Right renal cortex interstitium (tissue), 3 donors: ENCODE measurements around the gene TMEM252. TPM values are rescaled to one million over a fixed set of nuclear protein-coding genes. Genes with fewer than 3 reads are reported as not detected.

Experiments used
- DNase-seq, 3 donors: peaks; one replicate each; pipeline ENCODE4 v3.0.0-alpha.2; 2013; ENCODE audit warnings: low read depth in 3 of 3, low spot score in 2 of 3
- polyA plus RNA-seq, 3 donors: library from polyadenylated mRNA; unstranded; fragments of 120-200 nt; gene quantifications; one replicate each; pipeline ENCODE4 v1.2.1, GENCODE V29; 2013; ENCODE audit not compliant: insufficient read length in 3 of 3

The TMEM252 gene
- polyA plus RNA-seq, 3 donors = 6.4 to 12.6 (median 8.5) TPM

DNA sequence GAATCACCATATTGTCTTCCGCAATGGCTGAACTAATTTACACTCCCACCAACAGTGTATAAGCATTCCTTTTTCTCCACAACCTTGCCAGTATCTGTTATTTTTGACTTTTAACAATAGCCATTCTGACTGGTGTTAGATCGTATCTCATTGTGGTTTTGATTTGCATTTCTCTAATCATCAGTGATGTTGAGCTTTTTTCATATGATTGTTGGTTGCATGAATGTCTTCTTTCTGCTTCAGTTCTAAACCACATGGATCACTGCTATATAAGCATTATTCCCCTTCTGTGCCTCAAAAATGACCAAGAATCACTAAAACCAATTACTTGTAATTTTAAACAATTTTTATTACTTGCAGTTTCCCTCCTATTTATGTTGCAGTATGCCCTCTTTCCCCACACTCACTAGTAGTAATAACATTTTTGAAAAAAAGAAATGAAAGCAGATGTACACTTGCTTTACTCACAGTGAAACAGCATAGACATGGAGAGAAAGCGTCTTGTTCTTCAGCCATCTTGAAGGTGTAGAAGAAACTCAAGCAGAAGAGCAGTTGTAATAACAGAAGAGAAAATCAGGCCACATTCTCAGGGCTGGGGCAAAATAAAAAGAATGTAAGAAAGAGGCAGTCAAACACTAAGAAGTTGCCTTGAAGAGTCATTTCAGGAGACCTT, 4.5 kb upstream of the TMEM252 start:
- no peak for DNase-seq

DNA sequence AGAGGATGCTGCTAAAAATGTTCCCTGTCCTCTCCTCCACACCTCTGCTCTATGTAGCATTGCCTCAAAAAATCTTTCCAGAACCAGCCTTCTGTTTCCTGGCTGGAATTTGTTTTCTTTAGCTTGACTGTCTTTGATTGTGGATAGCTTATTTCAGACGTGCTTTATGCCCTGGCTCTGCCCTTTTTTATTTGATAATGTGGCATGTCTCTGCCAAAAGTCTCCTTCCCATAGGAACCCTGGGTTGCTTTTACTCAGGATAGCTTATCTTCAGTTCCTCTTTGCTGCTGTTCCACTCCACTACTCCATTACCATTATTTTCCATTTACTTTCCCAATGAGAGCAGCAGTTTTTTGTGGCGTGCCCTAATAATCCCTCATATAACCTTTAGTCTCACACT, 885 bp upstream of the TMEM252 start:
- DNase-seq = no peak

DNA sequence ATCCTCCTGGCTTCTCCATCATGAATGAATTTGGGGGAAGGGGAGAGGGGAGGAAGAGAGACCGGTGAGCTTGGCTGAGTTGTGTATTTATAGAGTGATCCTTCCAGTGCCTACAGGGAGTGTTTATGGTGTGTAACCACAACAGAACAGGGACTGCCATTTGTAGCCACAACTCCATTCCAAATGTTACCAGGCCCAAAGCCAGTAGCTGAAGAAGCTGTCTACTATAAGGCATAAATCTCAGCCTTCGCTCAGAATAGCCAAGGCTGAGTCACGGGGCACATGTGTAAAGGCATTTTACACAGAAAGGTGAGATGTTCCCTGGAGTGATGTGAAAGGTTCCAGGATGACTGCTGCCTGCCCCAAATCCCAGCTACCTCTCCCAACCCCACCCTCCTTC, 2.5 kb downstream of the TMEM252 start:
- DNase-seq = no peak

DNA sequence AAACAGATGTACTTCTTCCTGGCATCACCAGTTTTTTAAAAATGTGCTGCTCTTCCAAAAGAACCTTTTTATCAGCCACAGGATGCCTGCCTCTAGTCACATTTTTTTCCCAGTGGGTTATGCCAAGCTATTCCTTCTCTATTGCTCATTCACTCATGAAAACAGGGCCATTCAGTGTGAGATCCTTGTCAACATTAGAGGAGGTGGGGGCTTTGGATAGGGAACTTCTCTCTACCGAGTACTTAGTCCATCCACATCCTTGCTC, 3.1 kb downstream of the TMEM252 start:
- no peak for DNase-seq

DNA sequence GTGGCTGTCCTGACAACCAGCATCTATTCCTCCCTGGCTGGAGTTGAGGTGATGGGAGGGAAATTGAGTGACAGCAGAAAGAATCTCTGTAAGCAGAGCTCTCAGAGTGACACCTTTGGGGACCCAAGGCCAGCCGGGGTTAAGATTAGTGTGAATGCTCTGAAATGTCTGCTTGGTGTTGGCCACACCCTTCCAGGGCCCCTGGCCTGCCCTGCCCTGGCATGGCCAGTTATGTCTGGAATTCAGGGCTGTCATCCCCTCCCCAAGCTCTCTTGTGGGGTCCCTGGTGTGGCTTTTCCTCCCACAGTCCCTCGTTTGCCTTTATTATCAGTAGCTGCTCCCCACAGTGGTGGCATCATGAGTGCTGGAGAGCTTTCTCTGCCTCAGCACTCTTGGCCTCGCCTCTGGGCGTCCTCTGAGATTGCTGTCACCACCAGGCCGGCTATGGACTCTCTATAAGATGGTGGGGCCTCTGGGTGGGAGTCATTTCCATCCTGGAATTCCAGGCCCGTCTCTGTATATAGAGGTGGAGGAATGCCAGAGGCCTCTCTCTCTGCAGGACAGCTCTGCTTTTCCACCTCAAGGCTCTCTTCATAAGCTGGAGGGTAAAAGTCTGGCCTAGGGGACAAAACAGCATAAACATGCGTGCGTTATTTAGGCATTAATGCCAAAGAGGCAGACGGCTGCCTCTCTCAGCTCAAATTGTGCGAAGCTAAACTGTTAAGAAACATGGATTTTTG, 3.6 kb downstream of the TMEM252 start:
- DNase-seq = no peak

DNA sequence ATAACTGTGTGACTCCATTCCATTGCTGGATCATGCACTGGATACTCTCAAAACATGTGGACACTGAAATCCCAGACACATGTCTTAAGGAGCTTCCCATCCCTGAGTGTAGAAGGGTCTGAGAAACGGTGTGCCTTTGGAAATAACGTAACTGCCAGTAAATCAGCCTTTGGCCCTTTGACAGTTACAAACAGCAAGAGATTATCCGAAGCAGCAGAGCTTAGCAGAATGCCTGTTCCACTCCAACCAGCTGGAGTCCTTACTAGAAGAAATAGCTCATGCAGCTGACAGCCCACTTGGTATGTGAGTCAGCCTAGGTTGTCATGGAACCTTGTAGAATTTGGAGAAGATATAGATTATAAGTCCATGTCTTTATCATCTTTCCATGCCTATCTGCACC, 7.0 kb downstream of the TMEM252 start:
- DNase-seq = no peak

DNA sequence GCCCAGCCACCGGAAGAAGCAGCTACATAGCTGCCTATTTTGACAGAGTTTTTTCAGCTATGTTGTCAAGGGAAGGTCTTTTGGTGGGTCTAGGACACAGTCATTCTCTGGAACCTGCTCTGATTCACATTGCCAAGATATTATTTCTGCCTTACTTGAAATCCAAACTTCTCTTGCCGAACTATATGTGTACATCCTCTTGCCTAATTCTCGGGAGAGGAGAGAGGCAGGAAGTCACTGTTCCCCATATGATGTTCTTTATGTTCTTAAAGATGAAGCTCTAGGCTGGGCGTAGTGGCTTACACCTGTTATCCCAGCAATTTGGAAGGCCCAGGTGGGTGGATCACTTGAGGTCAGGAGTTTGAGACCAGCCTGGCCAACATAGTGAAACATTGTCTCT, 8.6 kb downstream of the TMEM252 start:
- no peak for DNase-seq

DNA sequence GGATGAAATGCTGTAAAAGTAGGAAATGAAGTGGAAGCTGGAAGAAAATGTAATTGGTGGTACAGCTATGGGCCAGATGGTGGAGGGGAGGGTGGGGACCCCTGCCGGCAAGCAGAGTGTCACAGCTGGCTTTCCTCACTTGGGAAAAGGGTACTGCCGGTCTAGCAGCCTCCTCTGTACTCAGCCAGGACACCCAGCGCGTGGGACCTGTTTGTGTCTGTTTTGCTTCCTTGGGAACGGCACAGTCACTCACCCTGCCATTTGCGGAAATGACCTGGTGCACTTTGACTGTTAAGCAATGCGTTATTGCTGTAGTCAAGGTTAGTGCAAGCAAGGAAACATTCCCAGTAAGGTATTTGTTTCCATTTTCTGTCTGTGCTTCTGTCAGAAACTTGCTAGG, 10.1 kb downstream of the TMEM252 start:
- peak in 2 of 3 donors; percentile 65 to 68 for DNase-seq

DNA sequence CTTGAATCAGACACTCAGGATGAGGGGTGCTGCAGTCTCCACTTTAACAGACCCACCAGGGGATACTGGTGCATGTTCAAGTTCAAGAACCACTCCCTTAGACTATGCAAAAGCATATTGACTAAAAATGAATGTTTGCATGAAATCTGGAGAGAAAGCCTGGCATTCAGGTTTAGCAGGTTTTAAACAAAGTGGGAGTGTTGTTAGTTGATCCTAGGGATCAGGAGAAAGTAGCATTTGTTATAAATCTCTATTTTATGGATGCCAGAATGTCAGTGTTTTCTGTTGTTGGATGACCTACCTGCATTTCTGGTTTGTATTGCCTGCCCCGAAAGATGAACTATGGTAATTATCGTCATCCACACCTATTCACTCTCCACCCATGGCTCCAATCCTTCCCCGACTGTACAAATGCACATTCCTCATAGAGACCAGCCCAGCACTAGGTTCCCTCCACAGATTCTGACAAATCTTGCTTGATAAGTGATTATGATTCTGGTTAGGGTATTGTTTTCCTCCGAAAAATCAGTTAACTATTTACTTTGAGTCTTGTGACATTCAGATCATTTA, 17.2 kb downstream of the TMEM252 start:
- no peak for DNase-seq

DNA sequence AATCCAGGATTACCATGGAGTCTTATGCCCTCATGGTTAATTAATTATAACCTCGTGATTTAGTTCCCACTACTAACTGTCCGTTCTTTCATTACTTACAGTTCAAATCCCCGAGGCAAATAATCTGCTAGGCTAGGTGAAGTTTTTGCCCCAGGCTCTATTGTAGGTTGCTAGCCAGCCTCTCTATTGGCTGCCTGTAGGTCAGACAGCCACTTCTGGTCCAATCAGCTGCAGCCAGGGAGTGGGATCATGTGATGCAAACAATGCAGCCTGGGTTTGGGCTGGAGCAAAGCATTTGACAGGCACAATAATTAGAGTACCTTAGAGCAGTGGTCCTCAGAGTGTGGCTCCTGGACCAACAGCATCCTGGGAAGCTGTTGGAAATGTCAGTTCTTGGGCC, 17.7 kb downstream of the TMEM252 start:
- DNase-seq = no peak

DNA sequence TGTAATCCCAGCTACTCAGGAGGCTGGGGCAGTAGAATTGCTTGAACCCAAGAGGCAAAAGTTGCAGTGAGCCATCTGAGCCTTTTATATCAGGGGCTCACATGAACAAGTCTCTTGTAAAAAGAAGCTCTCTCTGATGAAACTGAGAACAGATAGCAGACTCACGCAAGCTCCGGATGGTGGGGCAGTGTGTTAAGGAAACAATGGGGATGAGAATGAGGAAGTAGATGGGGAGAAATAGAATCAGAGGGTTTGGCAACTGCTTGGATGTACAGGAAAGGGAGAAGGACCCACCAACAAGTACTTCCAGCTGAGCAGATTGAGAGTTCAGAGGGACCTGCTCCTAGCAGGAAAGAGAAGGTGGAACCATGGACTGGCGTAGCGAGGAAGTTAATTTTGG, 18.6 kb downstream of the TMEM252 start:
- no peak for DNase-seq

DNA sequence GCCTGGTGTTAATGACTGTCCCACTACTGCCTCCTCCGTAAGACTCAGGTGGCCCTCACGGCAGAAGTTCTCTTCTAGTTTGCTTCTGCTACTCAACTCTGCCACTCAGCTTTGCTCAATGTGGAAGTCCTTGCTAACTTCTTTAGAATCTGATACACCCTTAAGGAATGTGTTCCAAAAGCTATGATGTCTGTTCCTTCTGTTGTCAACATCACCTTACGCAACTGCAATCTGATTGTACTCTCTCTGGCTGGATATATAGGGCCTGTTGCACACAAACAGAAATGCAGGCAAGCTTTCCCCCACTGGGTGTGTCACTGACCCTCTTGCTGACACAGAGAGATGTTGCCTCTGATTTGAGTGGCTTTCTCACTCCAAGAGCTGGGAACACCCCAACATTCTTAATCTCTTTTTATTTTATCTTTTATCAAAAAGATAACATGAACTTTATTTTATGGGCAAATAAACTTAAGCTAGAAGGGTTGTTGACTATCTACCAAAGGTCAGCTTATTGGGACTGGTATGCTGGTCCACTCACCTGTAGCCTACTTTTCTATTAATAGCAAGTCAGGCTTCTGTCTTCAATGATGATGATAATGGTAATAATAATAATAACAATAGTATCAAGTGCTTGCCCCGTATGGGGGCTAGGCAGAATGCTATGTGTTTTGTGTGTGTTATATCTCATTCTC, 25.2 kb downstream of the TMEM252 start:
- no peak for DNase-seq

DNA sequence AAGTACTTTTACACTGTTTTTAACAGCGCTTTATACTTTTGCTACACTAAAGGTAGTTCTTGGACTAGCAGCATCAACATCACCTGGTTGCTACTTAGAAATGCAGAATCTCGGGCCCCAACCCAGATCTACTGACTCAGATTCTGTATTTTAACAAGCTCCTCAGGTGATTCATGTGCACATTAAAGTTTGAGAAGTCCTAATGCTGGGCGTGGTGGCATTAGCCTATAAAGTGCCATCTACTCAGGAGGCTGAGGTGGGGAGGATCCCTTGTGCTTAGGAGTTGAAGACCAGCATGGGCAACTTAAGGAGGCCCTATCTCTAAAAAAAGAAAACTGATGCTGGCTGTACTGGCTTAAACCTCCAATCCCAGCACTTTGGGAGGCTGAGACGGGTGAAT, 26.7 kb downstream of the TMEM252 start:
- no peak for DNase-seq

DNA sequence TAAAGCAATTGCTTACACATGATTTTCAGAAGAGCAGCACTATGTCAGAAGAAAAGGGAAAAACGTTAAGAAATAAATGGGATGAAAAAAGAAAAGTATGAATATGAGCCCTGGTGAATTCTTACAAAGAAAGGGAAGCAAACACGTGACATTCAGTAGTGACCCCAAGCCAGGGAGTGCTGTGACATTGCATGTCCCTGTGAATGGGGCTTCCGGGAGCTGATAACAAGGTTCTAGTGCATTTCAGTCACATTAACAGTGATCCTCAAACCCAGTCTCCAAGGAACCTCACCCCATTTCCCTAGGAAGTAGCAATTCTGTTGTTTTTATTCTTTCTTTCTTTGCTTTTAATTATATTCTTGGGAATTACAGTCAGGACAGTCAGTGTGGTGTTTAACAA, 27.3 kb downstream of the TMEM252 start:
- DNase-seq = no peak

DNA sequence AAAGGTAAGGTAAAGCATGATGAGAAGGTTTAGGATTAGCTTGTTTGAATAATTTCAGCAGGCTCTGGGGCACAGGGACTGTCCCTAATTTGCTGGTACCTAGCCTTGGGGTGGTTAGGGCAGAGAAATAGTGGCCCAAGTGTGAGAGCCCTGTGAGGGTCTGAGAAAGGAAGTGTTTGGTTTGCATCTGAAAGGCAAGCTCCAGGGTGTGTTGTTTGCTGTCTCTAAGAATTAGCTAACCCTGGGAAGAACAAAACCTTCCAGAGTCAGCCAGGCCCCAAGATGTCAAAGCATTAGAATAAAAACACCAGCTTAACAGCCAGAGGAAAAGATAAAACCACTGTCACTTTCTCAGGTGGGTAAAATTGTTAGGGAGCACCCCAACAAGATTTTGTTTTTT, 31.0 kb downstream of the TMEM252 start:
- DNase-seq = no peak

DNA sequence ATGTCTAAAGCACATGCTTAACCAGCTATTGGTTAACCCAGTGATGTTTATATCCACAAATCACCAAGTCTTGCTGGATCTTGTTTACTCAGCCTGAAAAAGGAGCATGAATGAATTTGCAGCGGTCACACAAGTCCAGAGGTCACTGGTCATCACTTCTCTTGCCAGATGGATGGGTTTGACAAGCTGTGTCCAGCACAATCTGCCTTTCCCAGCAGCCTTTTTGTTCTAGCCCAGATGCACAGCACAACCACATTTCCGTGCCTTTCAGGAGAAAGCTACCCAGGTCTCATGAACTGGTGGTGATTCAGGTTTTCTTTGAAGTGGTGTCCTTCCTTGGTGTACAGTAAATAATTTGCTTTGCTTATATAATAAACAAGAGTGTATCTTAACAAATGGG, 32.1 kb downstream of the TMEM252 start:
- DNase-seq = no peak

DNA sequence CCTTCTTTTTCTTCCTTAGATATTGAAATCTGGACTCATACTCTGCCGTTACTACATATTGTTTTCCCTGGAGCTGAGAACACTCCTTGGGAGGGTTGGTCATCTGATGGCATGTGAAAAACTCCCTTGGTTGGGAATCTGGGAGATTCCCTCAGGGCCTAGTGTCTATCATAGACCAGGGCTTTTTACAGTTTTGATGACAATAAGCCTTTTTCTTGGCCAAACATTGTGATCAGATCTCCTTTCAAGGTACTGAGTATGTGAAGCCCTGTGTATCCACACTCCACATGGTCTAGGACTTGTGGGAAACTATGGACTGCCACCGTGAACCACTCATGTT, 32.9 kb downstream of the TMEM252 start:
- no peak for DNase-seq

DNA sequence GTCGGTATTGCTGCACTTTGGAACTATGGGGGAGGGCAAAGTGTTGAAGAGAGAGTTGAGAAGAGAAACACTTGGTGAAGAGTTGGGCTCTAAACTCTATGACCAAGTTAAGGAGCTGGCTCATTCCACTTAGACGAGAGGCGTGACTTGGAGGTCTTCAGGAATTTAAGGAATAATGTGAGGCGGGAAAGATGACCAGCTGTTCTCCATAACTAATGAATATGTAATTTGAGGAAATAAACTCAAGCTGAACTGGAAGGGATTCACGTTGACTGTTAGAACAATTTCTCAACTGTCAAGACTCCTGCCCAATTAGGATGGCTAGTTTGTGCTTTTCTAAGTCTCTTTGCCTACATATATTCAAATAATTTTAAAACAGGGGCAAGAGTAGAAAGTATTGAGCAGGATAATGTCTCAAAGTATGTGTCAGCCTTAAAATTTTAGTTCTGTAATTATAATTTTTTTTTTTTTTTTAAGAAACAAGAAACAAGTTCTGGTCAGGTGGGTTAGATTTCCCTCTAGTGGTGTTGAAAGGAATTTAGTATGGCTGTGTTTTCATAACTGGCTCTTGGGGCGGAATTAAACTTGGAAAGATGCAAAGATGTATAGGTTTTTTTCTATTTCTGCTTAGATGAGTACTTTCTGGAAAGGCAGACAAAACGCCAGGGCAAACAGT, 33.4 kb downstream of the TMEM252 start:
- DNase-seq = peak in 1 of 3 donors; percentile 26

DNA sequence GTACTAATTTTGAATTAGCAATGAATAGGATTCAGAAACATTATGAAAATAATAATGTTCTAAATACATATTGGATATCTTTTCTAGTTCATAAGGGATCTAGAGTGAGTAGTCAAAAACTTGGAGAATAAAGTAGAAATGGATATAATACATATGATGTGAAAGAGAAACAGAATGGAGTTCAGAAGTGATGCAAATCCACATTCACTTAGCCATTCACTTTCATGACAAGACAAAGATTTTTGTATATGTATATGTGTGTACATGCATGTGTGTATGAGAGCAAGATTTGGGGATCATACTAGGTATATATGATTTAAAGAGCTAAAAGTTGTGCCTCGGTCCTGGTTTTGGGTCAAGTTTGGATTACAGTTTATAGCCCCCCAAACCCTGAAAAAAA, 34.1 kb downstream of the TMEM252 start:
- no peak for DNase-seq

DNA sequence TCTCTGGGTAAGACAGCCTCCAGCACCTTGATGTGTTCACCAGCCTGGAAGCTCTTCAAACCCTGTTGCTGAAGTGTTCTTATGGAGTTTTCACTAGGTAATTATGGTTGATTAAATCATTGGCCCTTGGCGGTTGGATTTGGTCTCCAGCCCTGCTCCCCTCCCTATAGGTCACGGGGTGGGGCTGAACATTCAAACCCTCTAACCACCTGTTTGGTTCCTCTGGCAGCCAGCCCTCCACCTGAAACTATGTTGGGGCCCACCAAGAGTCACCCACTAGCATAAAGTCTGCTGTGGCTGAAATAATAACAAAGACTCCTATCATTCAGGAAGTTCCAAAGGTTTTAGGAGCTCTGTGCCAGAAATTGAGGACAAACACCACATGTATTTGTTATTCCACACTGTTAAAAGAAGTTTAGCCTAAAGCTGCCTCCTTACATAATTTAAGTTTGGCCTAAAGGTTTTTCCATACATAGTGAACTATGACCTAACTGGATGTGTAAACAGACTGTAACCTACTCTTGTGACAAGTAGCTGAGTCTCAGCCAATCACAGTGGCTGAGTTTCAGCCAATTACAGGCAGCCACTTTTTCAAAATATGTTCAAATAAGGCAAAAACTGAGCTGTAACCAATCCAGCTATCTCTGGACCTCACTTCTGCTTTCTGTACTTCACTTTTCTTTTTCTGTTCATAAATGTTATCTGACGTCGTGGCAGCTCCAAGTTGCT, 34.8 kb downstream of the TMEM252 start:
- DNase-seq = no peak

DNA sequence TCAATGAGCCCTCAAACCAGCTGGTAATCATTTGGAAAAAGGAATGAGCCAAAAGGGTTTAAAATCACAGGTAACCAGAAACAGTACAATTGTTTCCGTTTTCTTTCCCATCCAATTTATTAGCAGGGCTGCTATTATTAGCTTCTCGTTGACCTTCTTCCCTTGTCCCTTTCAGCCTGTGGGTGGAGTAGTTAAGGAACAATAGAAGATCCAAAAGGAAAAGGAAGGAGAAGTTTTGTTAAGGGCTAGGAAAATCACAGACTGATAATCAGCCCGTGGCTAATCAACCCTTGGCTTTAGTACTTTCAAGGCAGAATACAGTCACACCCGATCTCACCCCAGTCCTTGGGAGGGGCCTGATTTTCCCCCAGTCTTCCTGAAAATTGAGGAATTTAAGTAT, 38.4 kb downstream of the TMEM252 start:
- no peak for DNase-seq
